GM18951 (cell line): Measurements from ENCODE around the gene PTMA.
A peak's percentile ranks its signal among the peaks of the same experiment; 100 is the strongest.

Experiments used
- POLR2A ChIP-seq: IDR thresholded peaks from 4 replicates; pipeline ENCODE4 v1.6.1; 2011; ENCODE audit warnings: mild to moderate bottlenecking; ENCODE audit not compliant: insufficient read length, insufficient read depth; ENCODE audit errors: extremely low read depth
- in situ Hi-C: fragments of 300-500 bp; cut with MboI; formaldehyde crosslinking; loops from one replicate; pipeline ENCODE4 v1.12.0; 2022; ENCODE audit warnings: low sequenced_read_pairs, mixed read lengths, inconsistent platforms; ENCODE audit not compliant: unreplicated experiment

The PTMA gene

GRCh38 chr2:231707927-231708772, at the start of gene PTMA:
TSS of gene PTMA (plus strand) at chr2:231708525. CDS start at chr2:231708707, 182 bp downstream.
- in situ Hi-C loops = no loop called here
- peak; percentile 99 for TF ChIP-seq POLR2A

- in situ Hi-C loops = loop anchor here (10.0 kb wide), 1 partner anchor 45 kb away; no protein-coding TSS in a partner anchor
Observed at GRCh38 chr2:231660073-231660472, 48.3 kb upstream of the PTMA start.

- in situ Hi-C loops = loop anchor here (10.0 kb wide), 1 partner anchor 46 kb away; no protein-coding TSS in a partner anchor
- TF ChIP-seq POLR2A = no peak
Observed at GRCh38 chr2:231660860-231661259, 47.5 kb upstream of the PTMA start.

GRCh38 chr2:231661422-231662027, 46.8 kb upstream of the PTMA start:
- no peak for TF ChIP-seq POLR2A
- in situ Hi-C loops = loop anchor here (10.0 kb wide), 1 partner anchor 47 kb away; no protein-coding TSS in a partner anchor

- in situ Hi-C loops = loop anchor here (10.0 kb wide), 1 partner anchor 47 kb away; no protein-coding TSS in a partner anchor
- TF ChIP-seq POLR2A = peak; percentile 73
Observed at GRCh38 chr2:231662028-231662810, 46.1 kb upstream of the PTMA start.

GRCh38 chr2:231662811-231663457, 45.4 kb upstream of the PTMA start:
- in situ Hi-C loops = loop anchor here (10.0 kb wide), 1 partner anchor 48 kb away; no protein-coding TSS in a partner anchor
- TF ChIP-seq POLR2A = no peak

GRCh38 chr2:231663458-231664212, 44.7 kb upstream of the PTMA start:
- in situ Hi-C loops = loop anchor here (10.0 kb wide), 1 partner anchor 49 kb away; no protein-coding TSS in a partner anchor

GRCh38 chr2:231664727-231665126, 43.6 kb upstream of the PTMA start:
- in situ Hi-C loops = loop anchor here (10.0 kb wide), 1 partner anchor 50 kb away; no protein-coding TSS in a partner anchor
- TF ChIP-seq POLR2A = no peak

More at GRCh38 chr2:231663458-231664212, 44.7 kb upstream of the PTMA start:
- no peak for TF ChIP-seq POLR2A

- in situ Hi-C loops = loop anchor here (10.0 kb wide), 1 partner anchor 51 kb away; no protein-coding TSS in a partner anchor
Observed at GRCh38 chr2:231665245-231666170, 42.8 kb upstream of the PTMA start.

GRCh38 chr2:231666171-231667095, 41.9 kb upstream of the PTMA start:
- peak; percentile 85 for TF ChIP-seq POLR2A
- in situ Hi-C loops = loop anchor here (10.0 kb wide), 1 partner anchor 52 kb away; no protein-coding TSS in a partner anchor

More at GRCh38 chr2:231665245-231666170, 42.8 kb upstream of the PTMA start:
- TF ChIP-seq POLR2A = no peak

GRCh38 chr2:231667096-231667427, 41.3 kb upstream of the PTMA start:
- TF ChIP-seq POLR2A = no peak
- in situ Hi-C loops = loop anchor here (10.0 kb wide), 1 partner anchor 52 kb away; no protein-coding TSS in a partner anchor
